GM12878 (cell line): ENCODE results near the gene STOML2. TPM values are rescaled to one million over a fixed set of nuclear protein-coding genes. Genes with fewer than 3 reads are reported as not detected.

Experiments
- CBX3 ChIP-seq: fragments of 200-600 bp; sonication (generic); IDR thresholded peaks from 2 replicates; pipeline ENCODE4 v1.6.1; 2016; ENCODE audit warnings: low read depth, borderline replicate concordance
- CEBPZ ChIP-seq: fragments of 150-350 bp; IDR thresholded peaks from 2 replicates; pipeline ENCODE4 v1.6.1; 2016; ENCODE audit warnings: low read depth, low read length
- CHD1 ChIP-seq: IDR thresholded peaks from 2 replicates; pipeline ENCODE4 v1.6.1; 2012; ENCODE audit warnings: low read depth, low read length, improper control_type of control experiment
- JUND ChIP-seq: IDR thresholded peaks from 2 replicates; pipeline ENCODE4 v1.6.1; 2012; ENCODE audit warnings: low read depth, mild to moderate bottlenecking, low read length, improper control_type of control experiment, moderate library complexity
- LARP7 ChIP-seq: fragments of 450-650 bp; IDR thresholded peaks from 2 replicates; pipeline ENCODE4 v1.6.1; 2017; ENCODE audit warnings: mild to moderate bottlenecking
- STAT3 ChIP-seq: IDR thresholded peaks from 2 replicates; pipeline ENCODE4 v1.6.1; 2011; ENCODE audit warnings: low read depth, low read length, improper control_type of control experiment
- ZNF217 ChIP-seq: fragments of 450-650 bp; IDR thresholded peaks from 2 replicates; pipeline ENCODE4 v1.6.1; 2017; ENCODE audit warnings: antibody characterized with exemption, mild to moderate bottlenecking
- ZNF592 ChIP-seq: fragments of 450-650 bp; IDR thresholded peaks from 2 replicates; pipeline ENCODE4 v1.6.1; 2017; ENCODE audit warnings: mild to moderate bottlenecking, moderate library complexity
- polyA plus RNA-seq, 11 experiments: library from polyadenylated mRNA; depleted of rRNA in 4 of 11; unstranded in 6 of 11; stranded (reverse) in 5 of 11; fragments of >200 nt; fragmentation: Nextera tagmentation in 4 of 11; fragmentation: Illumina TruSeq in 1 of 11; extraction: Ambion mirVana in 4 of 11; extraction: Trizol in 1 of 11; gene quantifications; 1 replicate in 1 of 11; 2 replicates in 10 of 11; pipeline versions ENCODE4 v1.2.1 to v1.2.3, GENCODE V29; 2011 to 2016; ENCODE audit warnings: inconsistent platforms in 2 of 11, missing spikeins in 2 of 11, low read depth in 1 of 11
- total RNA-seq, 4 experiments: library from RNA; depleted of rRNA in 3 of 4; stranded (reverse); fragments of >200 nt in 3 of 4; fragmentation: Illumina TruSeq in 1 of 4; extraction: Trizol in 1 of 4; gene quantifications; 2 replicates each; pipeline versions ENCODE4 v1.2.1 to v1.2.3, GENCODE V29; 2013 to 2021

The STOML2 gene
- total and polyA plus RNA-seq, 10 of the 15 experiments (the other 5 are each of a cell fraction or from before 2014, with no cell fraction given) = 112 to 284 (median 207) TPM

- no peak for TF ChIP-seq CEBPZ
- no peak for TF ChIP-seq JUND
- no peak for TF ChIP-seq LARP7
- no peak for TF ChIP-seq ZNF592
- no peak for TF ChIP-seq CBX3
- no peak for TF ChIP-seq ZNF217
- TF ChIP-seq CHD1 = no peak
- TF ChIP-seq STAT3 = no peak
Observed at GRCh38 chr9:35106343-35106730, 3.4 kb upstream of the STOML2 start (continued).
